ENCODE data around the gene CXCR6.

CXCR6 gene

DNA sequence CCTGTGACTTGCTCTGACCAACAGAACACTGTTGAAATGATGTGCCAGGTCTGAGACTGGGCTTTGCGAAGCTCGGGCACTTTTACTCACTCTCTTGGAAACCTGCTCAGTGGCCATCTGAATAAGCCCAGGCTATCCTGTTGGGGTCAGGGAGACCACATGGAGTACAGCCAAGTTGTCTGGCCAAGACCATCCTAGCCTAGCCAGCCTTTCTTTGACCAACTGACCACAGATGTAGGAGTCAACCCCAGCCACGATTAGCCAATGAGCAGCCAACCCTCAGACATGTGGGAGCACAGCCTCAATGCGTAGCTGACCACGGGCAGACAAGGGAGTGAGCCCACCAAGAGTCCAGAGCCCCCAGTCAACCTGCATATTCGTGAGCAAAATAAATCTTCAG is 30.8 kb upstream of the CXCR6 start:
- TF ChIP-seq EZH2phosphoT487 (IDR thresholded peaks at IDR 0.05; ENCODE audit: low read depth): no peak
- TF ChIP-seq, protein P1, sequence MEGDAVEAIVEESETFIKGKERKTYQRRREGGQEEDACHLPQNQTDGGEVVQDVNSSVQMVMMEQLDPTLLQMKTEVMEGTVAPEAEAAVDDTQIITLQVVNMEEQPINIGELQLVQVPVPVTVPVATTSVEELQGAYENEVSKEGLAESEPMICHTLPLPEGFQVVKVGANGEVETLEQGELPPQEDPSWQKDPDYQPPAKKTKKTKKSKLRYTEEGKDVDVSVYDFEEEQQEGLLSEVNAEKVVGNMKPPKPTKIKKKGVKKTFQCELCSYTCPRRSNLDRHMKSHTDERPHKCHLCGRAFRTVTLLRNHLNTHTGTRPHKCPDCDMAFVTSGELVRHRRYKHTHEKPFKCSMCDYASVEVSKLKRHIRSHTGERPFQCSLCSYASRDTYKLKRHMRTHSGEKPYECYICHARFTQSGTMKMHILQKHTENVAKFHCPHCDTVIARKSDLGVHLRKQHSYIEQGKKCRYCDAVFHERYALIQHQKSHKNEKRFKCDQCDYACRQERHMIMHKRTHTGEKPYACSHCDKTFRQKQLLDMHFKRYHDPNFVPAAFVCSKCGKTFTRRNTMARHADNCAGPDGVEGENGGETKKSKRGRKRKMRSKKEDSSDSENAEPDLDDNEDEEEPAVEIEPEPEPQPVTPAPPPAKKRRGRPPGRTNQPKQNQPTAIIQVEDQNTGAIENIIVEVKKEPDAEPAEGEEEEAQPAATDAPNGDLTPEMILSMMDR (IDR thresholded peaks at IDR 0.05; ENCODE audit: low read depth, low read length): no peak
- H3K9ac ChIP-seq (ENCODE audit: low read length): no peak overlapping the region
- H3K4me1 ChIP-seq (ENCODE audit: low read length): peaks cover 20% of the 10 kb centered on the region
- peaks cover 75% of the 10 kb centered on the region for H3K27me3 ChIP-seq (ENCODE audit: low read depth, low read length)
- H3K9me3 ChIP-seq (ENCODE audit: insufficient read depth, low read length): no peaks in the 10 kb centered on the region
- no peaks in the 10 kb centered on the region for H3K79me2 ChIP-seq (ENCODE audit: low read length)
- no peak overlapping the region for H2AFZ ChIP-seq (ENCODE audit: low read depth, low read length)
- no peak overlapping the region for H3K4me2 ChIP-seq (ENCODE audit: low read length)
- no peaks in the 10 kb centered on the region for H3K36me3 ChIP-seq (replicated peaks; ENCODE audit: low read depth, low read length)
- no peak overlapping the region for H3K27ac ChIP-seq (ENCODE audit: low read length)
- no peak overlapping the region for H3K4me3 ChIP-seq (ENCODE audit: low read length)
- H4K20me1 ChIP-seq (ENCODE audit: insufficient read depth, low read length): peaks cover 17% of the 10 kb centered on the region

DNA sequence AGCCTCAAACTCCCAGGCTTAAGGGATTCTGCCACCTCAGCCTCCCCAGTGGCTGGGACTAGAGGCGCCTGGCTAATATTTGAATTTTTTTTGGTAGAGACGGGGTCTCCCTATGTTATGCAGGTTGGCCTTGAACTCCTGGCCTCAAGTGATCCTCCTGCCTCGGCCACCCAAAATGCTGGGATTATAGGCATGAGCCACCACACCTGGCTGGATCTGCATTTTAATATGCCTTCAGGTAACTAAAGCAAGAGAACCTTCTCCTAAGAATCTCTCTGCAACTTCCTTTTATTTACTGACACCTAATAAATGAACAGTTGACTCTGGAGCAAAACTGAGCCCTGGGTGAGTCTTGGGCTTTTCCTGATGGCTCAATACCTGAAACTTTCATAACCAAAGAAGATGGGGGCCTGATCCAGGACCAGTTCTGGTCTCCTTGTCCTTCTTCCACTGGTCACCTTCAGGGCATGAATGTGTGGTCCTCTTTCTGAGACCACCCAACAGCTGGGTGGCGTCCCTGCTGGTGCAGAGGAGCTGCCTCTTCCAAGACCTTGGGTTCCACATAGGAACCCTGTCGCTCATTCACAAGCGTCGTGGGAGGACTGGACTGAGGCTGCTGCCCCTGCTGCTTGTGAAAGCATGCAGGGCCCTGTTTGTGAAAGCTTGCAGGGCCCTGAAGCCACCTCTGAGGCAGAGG is 28.8 kb upstream of the CXCR6 start:
- Histone ChIP-seq H3K4me3 (ENCODE audit: low read length) (no peak overlapping the region), H3K4me2 (ENCODE audit: low read length) (no peak overlapping the region)

DNA sequence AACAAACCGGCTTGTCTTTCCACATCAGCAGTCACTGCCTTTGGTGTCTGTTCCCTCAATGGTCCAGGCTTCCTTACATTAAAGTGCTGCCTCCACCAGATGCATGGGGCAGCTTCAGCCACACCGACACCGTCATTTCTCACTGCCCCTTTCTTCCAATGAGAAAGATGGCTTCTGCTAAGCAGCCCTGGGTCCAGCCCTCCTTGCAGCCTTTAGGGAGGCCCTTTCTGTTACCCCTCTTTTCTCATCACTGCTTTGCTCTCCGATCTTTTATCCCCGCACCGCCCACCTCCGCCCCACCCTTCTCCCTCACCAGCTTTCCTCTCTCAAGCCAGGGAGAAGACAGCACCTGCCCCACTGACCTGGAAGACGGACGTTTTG is 28.2 kb upstream of the CXCR6 start:
- Histone ChIP-seq H3K9ac (ENCODE audit: low read length) (no peak overlapping the region), H3K79me2 (ENCODE audit: low read length) (no peaks in the 10 kb centered on the region), H3K27ac (ENCODE audit: low read length) (no peak overlapping the region), H3K27me3 (ENCODE audit: low read depth, low read length) (peaks cover 53% of the 10 kb centered on the region), H3K9me3 (ENCODE audit: insufficient read depth, low read length) (no peaks in the 10 kb centered on the region), H3K4me3 (ENCODE audit: low read length) (no peak overlapping the region), H4K20me1 (ENCODE audit: insufficient read depth, low read length) (peaks cover 40% of the 10 kb centered on the region), H2AFZ (ENCODE audit: low read depth, low read length) (no peak overlapping the region), H3K36me3 (replicated peaks; ENCODE audit: low read depth, low read length) (peaks cover 6% of the 10 kb centered on the region), H3K4me1 (ENCODE audit: low read length) (peaks cover 32% of the 10 kb centered on the region), H3K4me2 (ENCODE audit: low read length) (peak overlapping the region; percentile 54; the same call in 1 of the 2 replicates)
- TF ChIP-seq EZH2phosphoT487 (IDR thresholded peaks at IDR 0.05; ENCODE audit: low read depth): no peak
- TF ChIP-seq, protein P1 (IDR thresholded peaks at IDR 0.05; ENCODE audit: low read depth, low read length): no peak

More for the DNA sequence above, 28.8 kb upstream of the CXCR6 start:
- no peak for TF ChIP-seq EZH2phosphoT487 (IDR thresholded peaks at IDR 0.05; ENCODE audit: low read depth)
- TF ChIP-seq, protein P1 (IDR thresholded peaks at IDR 0.05; ENCODE audit: low read depth, low read length): no peak
- Histone ChIP-seq H3K9me3 (ENCODE audit: insufficient read depth, low read length) (no peaks in the 10 kb centered on the region), H2AFZ (ENCODE audit: low read depth, low read length) (no peak overlapping the region), H3K27me3 (ENCODE audit: low read depth, low read length) (peaks cover 59% of the 10 kb centered on the region), H3K36me3 (replicated peaks; ENCODE audit: low read depth, low read length) (peaks cover 4% of the 10 kb centered on the region), H3K9ac (ENCODE audit: low read length) (no peak overlapping the region), H3K79me2 (ENCODE audit: low read length) (no peaks in the 10 kb centered on the region), H3K4me1 (ENCODE audit: low read length) (peaks cover 32% of the 10 kb centered on the region), H3K27ac (ENCODE audit: low read length) (no peak overlapping the region), H4K20me1 (ENCODE audit: insufficient read depth, low read length) (peaks cover 34% of the 10 kb centered on the region)

DNA sequence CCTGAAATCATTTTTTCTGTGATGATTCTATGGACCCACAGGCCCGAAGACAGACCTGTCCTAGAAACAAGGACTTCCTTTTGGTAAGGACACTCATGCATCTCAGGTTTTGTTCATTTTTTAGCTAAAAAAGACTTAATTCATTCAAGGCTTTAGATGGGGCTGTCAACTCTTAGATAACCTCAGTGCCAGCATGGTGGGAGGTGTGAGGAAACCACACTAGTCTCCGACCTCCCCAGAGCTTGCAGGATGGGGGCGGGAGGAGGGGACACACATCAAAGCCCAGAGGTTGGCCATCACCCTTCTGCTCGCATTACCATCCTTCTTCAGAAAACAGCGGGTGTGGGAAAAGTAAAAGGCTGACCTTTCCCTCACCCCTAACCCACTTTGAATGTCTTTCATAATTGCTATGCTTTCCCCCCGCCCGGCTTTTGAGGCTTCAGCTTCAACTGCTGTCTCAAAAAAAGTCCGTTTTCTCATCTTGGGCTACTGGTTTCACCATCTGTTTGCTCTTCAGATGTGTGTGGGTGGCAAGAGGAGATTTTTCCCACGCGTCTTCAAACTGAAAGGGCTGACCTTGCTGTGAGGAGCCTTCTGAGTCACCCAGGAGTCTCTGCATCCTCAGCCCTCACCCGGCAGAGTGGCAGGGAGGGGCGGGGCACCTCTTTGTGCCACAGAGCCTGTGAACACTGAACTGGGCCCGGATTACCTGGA is 27.6 kb upstream of the CXCR6 start:
- peak overlapping the region; percentile 1; the same call in 1 of the 2 replicates for H3K4me3 ChIP-seq (ENCODE audit: low read length)
- H4K20me1 ChIP-seq (ENCODE audit: insufficient read depth, low read length): peaks cover 40% of the 10 kb centered on the region
- TF ChIP-seq, protein P1 (IDR thresholded peaks at IDR 0.05; ENCODE audit: low read depth, low read length): no peak
- TF ChIP-seq EZH2phosphoT487 (IDR thresholded peaks at IDR 0.05; ENCODE audit: low read depth): no peak
- no peak overlapping the region for H2AFZ ChIP-seq (ENCODE audit: low read depth, low read length)
- peaks cover 10% of the 10 kb centered on the region for H3K36me3 ChIP-seq (replicated peaks; ENCODE audit: low read depth, low read length)
- no peaks in the 10 kb centered on the region for H3K79me2 ChIP-seq (ENCODE audit: low read length)
- peak overlapping the region; percentile 54 for H3K4me2 ChIP-seq (ENCODE audit: low read length)
- H3K27ac ChIP-seq (ENCODE audit: low read length): no peak overlapping the region
- H3K9me3 ChIP-seq (ENCODE audit: insufficient read depth, low read length): no peaks in the 10 kb centered on the region
- H3K9ac ChIP-seq (ENCODE audit: low read length): no peak overlapping the region
- peaks cover 32% of the 10 kb centered on the region for H3K4me1 ChIP-seq (ENCODE audit: low read length)
- H3K27me3 ChIP-seq (ENCODE audit: low read depth, low read length): peaks cover 48% of the 10 kb centered on the region

All from OCI-LY3 (cell line).